Osteoblast (primary cell): Measurements from ENCODE around the gene SBF1. TPM values are rescaled to one million over a fixed set of nuclear protein-coding genes. Genes with fewer than 3 reads are reported as not detected.

Experiments used
- DNase-seq: peaks from one replicate; pipeline ENCODE4 v3.0.0; 2011; ENCODE audit warnings: low spot score, mixed read lengths; ENCODE audit not compliant: insufficient read length; ENCODE audit errors: missing footprints
- H2AFZ ChIP-seq: 2 replicates; pipeline ENCODE4 v1.6.0; 2011; ENCODE audit warnings: mild to moderate bottlenecking, low read length
- H3K27ac ChIP-seq: 2 replicates; pipeline ENCODE4 v1.5.1; 2011; ENCODE audit warnings: mild to moderate bottlenecking, low read depth, low read length, moderate library complexity
- H3K27me3 ChIP-seq: 2 replicates; pipeline ENCODE4 v1.6.0; 2012; ENCODE audit warnings: mild to moderate bottlenecking, control low read depth, inconsistent platforms, low read length, moderate library complexity; ENCODE audit not compliant: insufficient read depth
- H3K36me3 ChIP-seq: 2 replicates; pipeline ENCODE4 v1.5.1; 2011; ENCODE audit warnings: mild to moderate bottlenecking, low read length, control low read depth, moderate library complexity; ENCODE audit not compliant: insufficient read depth
- H3K4me1 ChIP-seq: 2 replicates; pipeline ENCODE4 v1.5.1; 2011; ENCODE audit warnings: mild to moderate bottlenecking, low read length, control low read depth, moderate library complexity; ENCODE audit not compliant: insufficient read depth
- H3K4me2 ChIP-seq: 2 replicates; pipeline ENCODE4 v1.6.0; 2011; ENCODE audit warnings: mild to moderate bottlenecking, low read length; ENCODE audit not compliant: insufficient read depth
- H3K4me3 ChIP-seq: fragments of 200-600 bp; sonication (generic); 3 replicates; pipeline ENCODE4 v1.5.1; 2012; ENCODE audit warnings: mild to moderate bottlenecking, low read length, inconsistent platforms; ENCODE audit not compliant: insufficient read depth
- H3K79me2 ChIP-seq: 2 replicates; pipeline ENCODE4 v1.6.0; 2012; ENCODE audit warnings: mild to moderate bottlenecking, low read length, control low read depth, inconsistent platforms; ENCODE audit not compliant: insufficient read depth
- H3K9me3 ChIP-seq: 2 replicates; pipeline ENCODE4 v1.5.1; 2011; ENCODE audit warnings: low read depth, low read length, control low read depth
- H4K20me1 ChIP-seq: 2 replicates; pipeline ENCODE4 v1.6.0; 2012; ENCODE audit warnings: mild to moderate bottlenecking, low read length, control low read depth; ENCODE audit not compliant: insufficient read depth
- CTCF ChIP-seq: IDR thresholded peaks from 2 replicates; pipeline ENCODE4 v1.5.1; 2011; ENCODE audit warnings: mild to moderate bottlenecking, low read depth, low read length, moderate library complexity; ENCODE audit errors: extremely low read depth
- total RNA-seq: library from RNA; depleted of rRNA; stranded (reverse); fragments of >200 nt; gene quantifications from 2 replicates; pipeline ENCODE4 v1.2.3, GENCODE V29; 2012

The SBF1 gene
- total RNA-seq, 1 donor: 93.0 TPM

- Histone ChIP-seq H3K27ac (peak overlapping the region; percentile 63), H3K36me3 (no peaks in the 10 kb centered on the region), H3K9me3 (no peaks in the 10 kb centered on the region), H3K4me3 (no peak overlapping the region), H2AFZ (no peak overlapping the region), H3K4me2 (peak overlapping the region; percentile 94), H3K27me3 (no peaks in the 10 kb centered on the region), H3K4me1 (peaks cover 18% of the 10 kb centered on the region), H4K20me1 (peaks cover 60% of the 10 kb centered on the region), H3K79me2 (peaks cover 65% of the 10 kb centered on the region)
- DNase-seq: no peak
- peak; percentile 20 for TF ChIP-seq CTCF
Observed at GRCh38 chr22:50473088-50473487, 1.7 kb downstream of the SBF1 start.

GRCh38 chr22:50471962-50472361, 2.9 kb downstream of the SBF1 start:
- peaks cover 18% of the 10 kb centered on the region for H3K4me1 ChIP-seq
- no peaks in the 10 kb centered on the region for H3K27me3 ChIP-seq
- no peak for TF ChIP-seq CTCF
- H3K79me2 ChIP-seq: peaks cover 73% of the 10 kb centered on the region
- H3K36me3 ChIP-seq: peaks cover 4% of the 10 kb centered on the region
- H3K27ac ChIP-seq: no peak overlapping the region
- no peak overlapping the region for H3K4me2 ChIP-seq
- no peak overlapping the region for H2AFZ ChIP-seq
- H3K9me3 ChIP-seq: no peaks in the 10 kb centered on the region
- no peak for DNase-seq
- no peak overlapping the region for H3K4me3 ChIP-seq
- peaks cover 65% of the 10 kb centered on the region for H4K20me1 ChIP-seq

GRCh38 chr22:50471197-50471847, 3.5 kb downstream of the SBF1 start:
- TF ChIP-seq CTCF: no peak

GRCh38 chr22:50470491-50470890, 4.3 kb downstream of the SBF1 start:
- peaks cover 73% of the 10 kb centered on the region for H3K79me2 ChIP-seq
- H3K27me3 ChIP-seq: no peaks in the 10 kb centered on the region
- H3K4me3 ChIP-seq: no peak overlapping the region
- H3K27ac ChIP-seq: no peak overlapping the region
- peaks cover 19% of the 10 kb centered on the region for H3K36me3 ChIP-seq
- peaks cover 18% of the 10 kb centered on the region for H3K4me1 ChIP-seq
- no peak for TF ChIP-seq CTCF
- no peaks in the 10 kb centered on the region for H3K9me3 ChIP-seq
- DNase-seq: no peak
- H2AFZ ChIP-seq: no peak overlapping the region
- no peak overlapping the region for H3K4me2 ChIP-seq
- peaks cover 65% of the 10 kb centered on the region for H4K20me1 ChIP-seq

More at GRCh38 chr22:50471197-50471847, 3.5 kb downstream of the SBF1 start:
- Histone ChIP-seq H3K27ac (no peak overlapping the region), H3K36me3 (peaks cover 11% of the 10 kb centered on the region), H3K9me3 (no peaks in the 10 kb centered on the region), H3K4me3 (no peak overlapping the region), H3K4me1 (peaks cover 18% of the 10 kb centered on the region), H3K27me3 (no peaks in the 10 kb centered on the region), H4K20me1 (peaks cover 65% of the 10 kb centered on the region), H3K4me2 (no peak overlapping the region), H3K79me2 (peaks cover 73% of the 10 kb centered on the region), H2AFZ (no peak overlapping the region)
- no peak for DNase-seq
